ENCODE data around the gene TMOD3.

DNA sequence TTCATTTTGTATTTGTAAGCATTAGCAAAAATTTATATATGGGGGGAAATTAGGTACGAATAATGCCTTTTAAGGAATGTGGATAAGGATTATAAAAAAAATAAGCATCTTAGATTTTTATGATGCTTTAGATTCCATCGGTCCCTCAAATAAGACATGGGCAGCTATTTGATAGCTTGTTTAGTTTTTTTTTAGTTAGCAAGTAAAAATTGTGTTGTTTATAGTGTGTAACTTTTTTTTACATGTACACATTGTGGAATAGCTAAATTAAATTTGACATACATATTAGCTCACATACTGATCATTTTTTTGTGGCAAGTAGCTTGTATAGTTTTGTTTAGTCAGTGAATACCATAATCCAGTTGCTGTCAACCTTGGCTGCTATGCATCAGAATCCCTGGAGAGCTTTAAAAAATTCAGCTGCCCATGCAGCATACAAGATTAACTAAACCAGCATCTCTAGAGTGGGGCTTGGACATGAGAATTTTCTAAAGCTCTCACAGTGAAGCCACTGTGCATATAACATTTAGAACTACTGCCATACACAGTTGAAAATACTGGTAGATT is 53.9 kb downstream of the TMOD3 start:
- TF ChIP-seq POLR2A (IDR thresholded peaks at IDR 0.05; ENCODE audit: low read depth, low read length) = no peak
- TF ChIP-seq, protein P1, sequence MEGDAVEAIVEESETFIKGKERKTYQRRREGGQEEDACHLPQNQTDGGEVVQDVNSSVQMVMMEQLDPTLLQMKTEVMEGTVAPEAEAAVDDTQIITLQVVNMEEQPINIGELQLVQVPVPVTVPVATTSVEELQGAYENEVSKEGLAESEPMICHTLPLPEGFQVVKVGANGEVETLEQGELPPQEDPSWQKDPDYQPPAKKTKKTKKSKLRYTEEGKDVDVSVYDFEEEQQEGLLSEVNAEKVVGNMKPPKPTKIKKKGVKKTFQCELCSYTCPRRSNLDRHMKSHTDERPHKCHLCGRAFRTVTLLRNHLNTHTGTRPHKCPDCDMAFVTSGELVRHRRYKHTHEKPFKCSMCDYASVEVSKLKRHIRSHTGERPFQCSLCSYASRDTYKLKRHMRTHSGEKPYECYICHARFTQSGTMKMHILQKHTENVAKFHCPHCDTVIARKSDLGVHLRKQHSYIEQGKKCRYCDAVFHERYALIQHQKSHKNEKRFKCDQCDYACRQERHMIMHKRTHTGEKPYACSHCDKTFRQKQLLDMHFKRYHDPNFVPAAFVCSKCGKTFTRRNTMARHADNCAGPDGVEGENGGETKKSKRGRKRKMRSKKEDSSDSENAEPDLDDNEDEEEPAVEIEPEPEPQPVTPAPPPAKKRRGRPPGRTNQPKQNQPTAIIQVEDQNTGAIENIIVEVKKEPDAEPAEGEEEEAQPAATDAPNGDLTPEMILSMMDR (conservative IDR thresholded peaks at IDR 0.05; ENCODE audit: low read depth, low read length) = no peak
- TF ChIP-seq, protein P2, sequence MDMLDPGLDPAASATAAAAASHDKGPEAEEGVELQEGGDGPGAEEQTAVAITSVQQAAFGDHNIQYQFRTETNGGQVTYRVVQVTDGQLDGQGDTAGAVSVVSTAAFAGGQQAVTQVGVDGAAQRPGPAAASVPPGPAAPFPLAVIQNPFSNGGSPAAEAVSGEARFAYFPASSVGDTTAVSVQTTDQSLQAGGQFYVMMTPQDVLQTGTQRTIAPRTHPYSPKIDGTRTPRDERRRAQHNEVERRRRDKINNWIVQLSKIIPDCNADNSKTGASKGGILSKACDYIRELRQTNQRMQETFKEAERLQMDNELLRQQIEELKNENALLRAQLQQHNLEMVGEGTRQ (IDR thresholded peaks at IDR 0.05; ENCODE audit: low read depth, low read length) = no peak
- no peak for TF ChIP-seq RFX5 (IDR thresholded peaks at IDR 0.05; ENCODE audit: low read depth, low read length)
- no peak for TF ChIP-seq RAD21 (IDR thresholded peaks at IDR 0.05; ENCODE audit: low read length)
- no peak for TF ChIP-seq SMC3 (IDR thresholded peaks at IDR 0.05; ENCODE audit: low read depth, low read length)
- TF ChIP-seq NFE2L2 (IDR thresholded peaks at IDR 0.05; ENCODE audit: low read depth, low read length) = no peak

Data from IMR-90 (cell line).